CD4-positive, alpha-beta T cell treated with Interleukin-15 for 4 hours (primary cell): ENCODE results near the gene PRR5L.

ENCODE experiments used
- DNase-seq: peaks from one replicate; pipeline ENCODE4 v3.0.0-alpha.2; 2020; ENCODE audit warnings: low spot score

PRR5L gene

GRCh38 chr11:36295926-36296325 lies at the start of gene PRR5L:
Gene PRR5L, plus strand, starts transcription at chr11:36296288. Its CDS starts 104,834 bp downstream, at chr11:36401122.
- no peak for DNase-seq

- no peak for DNase-seq
Observed at GRCh38 chr11:36247493-36247892, 48.6 kb upstream of the PRR5L start.

GRCh38 chr11:36248436-36248835 lies 47.7 kb upstream of the PRR5L start:
- no peak for DNase-seq

GRCh38 chr11:36249246-36249645 lies 46.8 kb upstream of the PRR5L start:
- DNase-seq: no peak

GRCh38 chr11:36251823-36252222 lies 44.3 kb upstream of the PRR5L start:
- no peak for DNase-seq

GRCh38 chr11:36253238-36253637 lies 42.9 kb upstream of the PRR5L start:
- no peak for DNase-seq

GRCh38 chr11:36254713-36255112 lies 41.4 kb upstream of the PRR5L start:
- DNase-seq: no peak

- no peak for DNase-seq
Observed at GRCh38 chr11:36257351-36257750, 38.7 kb upstream of the PRR5L start.

GRCh38 chr11:36258730-36259360 lies 37.2 kb upstream of the PRR5L start:
- DNase-seq: no peak

- DNase-seq: no peak
Observed at GRCh38 chr11:36261094-36261493, 35.0 kb upstream of the PRR5L start.

- no peak for DNase-seq
Observed at GRCh38 chr11:36264011-36264972, 31.8 kb upstream of the PRR5L start.

GRCh38 chr11:36264973-36265344 lies 31.1 kb upstream of the PRR5L start:
- DNase-seq: no peak

- peak; percentile 28 for DNase-seq
Observed at GRCh38 chr11:36265793-36266628, 30.1 kb upstream of the PRR5L start.

- DNase-seq: no peak
Observed at GRCh38 chr11:36266767-36267166, 29.3 kb upstream of the PRR5L start.

- DNase-seq: no peak
Observed at GRCh38 chr11:36268337-36268985, 27.6 kb upstream of the PRR5L start.

GRCh38 chr11:36270701-36271100 lies 25.4 kb upstream of the PRR5L start:
- no peak for DNase-seq

- DNase-seq: no peak
Observed at GRCh38 chr11:36271794-36272407, 24.2 kb upstream of the PRR5L start.

GRCh38 chr11:36273110-36273509 lies 23.0 kb upstream of the PRR5L start:
- DNase-seq: no peak

- no peak for DNase-seq
Observed at GRCh38 chr11:36274414-36274813, 21.7 kb upstream of the PRR5L start.

- DNase-seq: no peak
Observed at GRCh38 chr11:36278531-36279282, 17.4 kb upstream of the PRR5L start.

- DNase-seq: no peak
Observed at GRCh38 chr11:36280531-36280930, 15.6 kb upstream of the PRR5L start.
